Fibroblast of lung (primary cell): ENCODE results near the gene EEF1AKMT3. TPM values are rescaled to one million over a fixed set of nuclear protein-coding genes. Genes with fewer than 3 reads are reported as not detected.

Source experiments
- DNase-seq, 2 donors: peaks; one replicate each; pipeline versions ENCODE4 v3.0.0 to v3.0.0-alpha.2; 2010; ENCODE audit warnings: low read depth in 2 of 2
- H2AFZ ChIP-seq: 2 replicates; pipeline ENCODE4 v1.5.1; 2012; ENCODE audit warnings: low read length, control low read depth, inconsistent platforms
- H3K27ac ChIP-seq: 2 replicates; pipeline ENCODE4 v1.5.1; 2011; ENCODE audit warnings: low read length, control low read depth; ENCODE audit not compliant: insufficient read depth
- H3K27me3 ChIP-seq: 2 replicates; pipeline ENCODE4 v1.5.1; 2011; ENCODE audit warnings: mild to moderate bottlenecking, low read length; ENCODE audit not compliant: control insufficient read depth, insufficient read depth
- H3K36me3 ChIP-seq: 2 replicates; pipeline ENCODE4 v1.5.1; 2011; ENCODE audit warnings: low read length; ENCODE audit not compliant: control insufficient read depth, insufficient read depth
- H3K4me1 ChIP-seq: 2 replicates; pipeline ENCODE4 v1.5.1; 2011; ENCODE audit warnings: low read length; ENCODE audit not compliant: control insufficient read depth, insufficient read depth; ENCODE audit errors: extremely low read depth
- H3K4me2 ChIP-seq: 2 replicates; pipeline ENCODE4 v1.5.1; 2011; ENCODE audit warnings: low read length, control low read depth; ENCODE audit not compliant: insufficient read depth; ENCODE audit errors: extremely low read depth
- H3K4me3 ChIP-seq, 4 experiments: fragments of 200-600 bp in 1 of 4; sonication (generic) in 1 of 4; replicated peaks in 1 of 4; 2 replicates each; pipeline ENCODE4 v1.5.1; 2011 to 2016; ENCODE audit warnings: low read length in 4 of 4, low read depth in 3 of 4, mild to moderate bottlenecking in 3 of 4, control low read depth in 2 of 4, inconsistent platforms in 1 of 4, mixed read lengths in 1 of 4; ENCODE audit not compliant: insufficient read depth in 1 of 4; ENCODE audit errors: control extremely low read depth in 1 of 4
- H3K79me2 ChIP-seq: 2 replicates; pipeline ENCODE4 v1.5.1; 2012; ENCODE audit warnings: mild to moderate bottlenecking, low read length, inconsistent platforms; ENCODE audit not compliant: control insufficient read depth, insufficient read depth
- H3K9ac ChIP-seq: 2 replicates; pipeline ENCODE4 v1.5.1; 2011; ENCODE audit warnings: mild to moderate bottlenecking, low read length, control low read depth; ENCODE audit not compliant: insufficient read depth
- H3K9me3 ChIP-seq: 2 replicates; pipeline ENCODE4 v1.5.1; 2012; ENCODE audit warnings: low read depth, low read length; ENCODE audit not compliant: control insufficient read depth, insufficient read depth
- H4K20me1 ChIP-seq: 2 replicates; pipeline ENCODE4 v1.5.1; 2011; ENCODE audit warnings: low read length; ENCODE audit not compliant: control insufficient read depth, insufficient read depth; ENCODE audit errors: extremely low read depth
- EZH2 ChIP-seq: IDR thresholded peaks from 2 replicates; pipeline ENCODE4 v1.5.1; 2012; ENCODE audit warnings: low read length, control low read depth, mild to moderate bottlenecking; ENCODE audit errors: missing control alignments
- polyA plus RNA-seq, 2 donors: library from polyadenylated mRNA; depleted of rRNA in 1 of 2; stranded (reverse) in 1 of 2; unstranded in 1 of 2; fragments of >200 nt; gene quantifications; 2 replicates each; pipeline ENCODE4 v1.2.1, GENCODE V29; 2011 to 2012; ENCODE audit warnings: missing spikeins in 1 of 2
- total RNA-seq: library from RNA; depleted of rRNA; stranded (reverse); fragments of >200 nt; gene quantifications from 2 replicates; pipeline ENCODE4 v1.2.1, GENCODE V29; 2014
- TF ChIP-seq, protein P1 (sequence below), 2 donors: IDR thresholded peaks in 1 of 2; conservative IDR thresholded peaks in 1 of 2; 1 replicate in 1 of 2; 2 replicates in 1 of 2; pipeline ENCODE4 v1.5.1; 2011 to 2012; ENCODE audit warnings: low read length in 2 of 2, control low read depth in 1 of 2, inconsistent platforms in 1 of 2, low read depth in 1 of 2, mild to moderate bottlenecking in 1 of 2

Gene EEF1AKMT3
- total and polyA plus RNA-seq, 2 donors (not counting 1 experiment from before 2014, with no cell fraction given): 8.9 to 11.9 TPM

DNA sequence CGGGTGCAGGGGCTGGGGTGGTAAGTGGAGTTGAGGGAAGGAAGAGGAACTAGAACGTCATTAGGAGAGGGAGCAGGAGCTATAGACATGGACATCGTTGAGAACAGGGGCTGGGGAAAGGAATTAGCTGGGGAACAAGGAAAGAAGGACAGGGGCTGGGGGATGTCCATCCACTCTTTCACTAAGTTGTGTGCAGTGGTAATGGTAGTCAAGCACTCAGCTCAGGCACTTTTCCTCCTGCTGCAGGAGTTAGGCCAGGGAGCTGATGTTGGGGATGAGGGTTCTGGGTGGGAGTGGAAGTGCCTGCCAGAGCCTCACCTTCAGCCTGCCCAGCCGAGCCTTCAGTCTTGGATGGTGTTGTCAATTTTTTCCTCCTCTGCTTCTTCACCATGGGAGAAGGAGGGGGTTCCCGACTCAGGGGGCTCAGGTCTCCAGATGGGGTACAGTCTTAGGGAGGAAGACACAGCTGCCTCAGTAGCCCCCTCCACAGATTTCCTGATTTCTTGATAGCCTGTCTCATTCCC lies 43.0 kb upstream of the EEF1AKMT3 start:
- H3K27me3 ChIP-seq: peaks cover 20% of the 10 kb centered on the region
- peaks cover 5% of the 10 kb centered on the region for H3K4me1 ChIP-seq
- no peaks in the 10 kb centered on the region for H3K79me2 ChIP-seq
- H3K27ac ChIP-seq: no peak overlapping the region
- DNase-seq: no peak
- no peak overlapping the region for H3K9ac ChIP-seq
- no peak for TF ChIP-seq EZH2
- TF ChIP-seq, protein P1, sequence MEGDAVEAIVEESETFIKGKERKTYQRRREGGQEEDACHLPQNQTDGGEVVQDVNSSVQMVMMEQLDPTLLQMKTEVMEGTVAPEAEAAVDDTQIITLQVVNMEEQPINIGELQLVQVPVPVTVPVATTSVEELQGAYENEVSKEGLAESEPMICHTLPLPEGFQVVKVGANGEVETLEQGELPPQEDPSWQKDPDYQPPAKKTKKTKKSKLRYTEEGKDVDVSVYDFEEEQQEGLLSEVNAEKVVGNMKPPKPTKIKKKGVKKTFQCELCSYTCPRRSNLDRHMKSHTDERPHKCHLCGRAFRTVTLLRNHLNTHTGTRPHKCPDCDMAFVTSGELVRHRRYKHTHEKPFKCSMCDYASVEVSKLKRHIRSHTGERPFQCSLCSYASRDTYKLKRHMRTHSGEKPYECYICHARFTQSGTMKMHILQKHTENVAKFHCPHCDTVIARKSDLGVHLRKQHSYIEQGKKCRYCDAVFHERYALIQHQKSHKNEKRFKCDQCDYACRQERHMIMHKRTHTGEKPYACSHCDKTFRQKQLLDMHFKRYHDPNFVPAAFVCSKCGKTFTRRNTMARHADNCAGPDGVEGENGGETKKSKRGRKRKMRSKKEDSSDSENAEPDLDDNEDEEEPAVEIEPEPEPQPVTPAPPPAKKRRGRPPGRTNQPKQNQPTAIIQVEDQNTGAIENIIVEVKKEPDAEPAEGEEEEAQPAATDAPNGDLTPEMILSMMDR (conservative IDR thresholded peaks at IDR 0.05 in 1 of 2, IDR thresholded peaks at IDR 0.05 in 1 of 2; ENCODE audit: low read depth in 1 of 2, low read length in 2 of 2): no peak
- H4K20me1 ChIP-seq: no peaks in the 10 kb centered on the region
- no peaks in the 10 kb centered on the region for H3K9me3 ChIP-seq
- H3K4me3 ChIP-seq: no peak overlapping the region
- H2AFZ ChIP-seq: no peak overlapping the region
- no peak overlapping the region for H3K4me2 ChIP-seq
- H3K36me3 ChIP-seq: peaks cover 3% of the 10 kb centered on the region

DNA sequence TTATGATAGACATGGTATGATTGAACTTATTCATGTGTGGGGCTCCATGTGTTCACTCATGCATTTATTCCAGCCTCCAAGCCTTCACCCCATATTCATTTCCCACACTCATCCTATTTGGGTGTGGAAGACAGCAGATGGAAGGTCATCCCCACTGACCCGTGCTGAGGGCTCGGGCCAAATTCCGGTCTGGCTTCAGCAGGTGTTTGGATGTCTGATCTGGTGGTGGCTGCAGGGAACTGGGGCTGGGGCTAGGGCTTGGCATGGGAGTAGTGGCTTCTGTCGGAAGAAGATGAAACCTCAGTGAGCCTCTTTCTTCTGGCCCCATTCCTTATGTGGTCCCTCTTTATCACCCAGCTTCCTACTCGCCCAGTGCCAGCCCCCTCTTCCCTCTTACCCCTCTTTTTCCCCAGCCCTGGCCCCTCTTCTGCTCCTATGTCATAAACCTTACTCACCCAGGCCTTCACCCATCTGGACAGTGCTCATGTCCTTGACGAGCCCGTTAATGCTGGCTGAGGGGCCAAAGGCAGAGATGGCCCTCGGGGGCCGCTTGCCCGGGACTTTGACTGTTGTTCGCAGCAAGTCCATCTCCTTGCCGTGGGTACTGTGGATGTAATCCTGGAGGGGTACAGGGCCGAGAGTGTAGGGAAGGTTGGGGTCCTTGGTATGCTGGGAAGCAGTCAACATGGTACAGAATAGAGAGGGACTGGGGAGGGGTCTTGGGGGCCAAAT lies 41.9 kb upstream of the EEF1AKMT3 start:
- TF ChIP-seq EZH2: peak; percentile 56
- TF ChIP-seq, protein P1 (conservative IDR thresholded peaks at IDR 0.05 in 1 of 2, IDR thresholded peaks at IDR 0.05 in 1 of 2; ENCODE audit: low read depth in 1 of 2, low read length in 2 of 2): no peak
- Histone ChIP-seq H3K9ac (no peak overlapping the region), H4K20me1 (no peaks in the 10 kb centered on the region), H3K9me3 (no peaks in the 10 kb centered on the region), H3K4me3 (no peak overlapping the region), H3K27me3 (peaks cover 30% of the 10 kb centered on the region), H3K4me1 (peaks cover 5% of the 10 kb centered on the region), H3K27ac (no peak overlapping the region), H3K79me2 (no peaks in the 10 kb centered on the region), H2AFZ (no peak overlapping the region), H3K4me2 (no peak overlapping the region), H3K36me3 (peaks cover 3% of the 10 kb centered on the region)
- DNase-seq: no peak

GRCh38 chr12:57731411-57732080 lies 40.9 kb upstream of the EEF1AKMT3 start:
- Histone ChIP-seq H3K4me1 (peaks cover 7% of the 10 kb centered on the region), H3K79me2 (no peaks in the 10 kb centered on the region), H3K36me3 (peaks cover 3% of the 10 kb centered on the region), H3K9ac (no peak overlapping the region), H3K4me3 (no peak overlapping the region), H2AFZ (no peak overlapping the region), H3K9me3 (no peaks in the 10 kb centered on the region), H3K27me3 (peaks cover 40% of the 10 kb centered on the region), H3K4me2 (no peak overlapping the region), H3K27ac (no peak overlapping the region), H4K20me1 (no peaks in the 10 kb centered on the region)
- TF ChIP-seq, protein P1 (conservative IDR thresholded peaks at IDR 0.05 in 1 of 2, IDR thresholded peaks at IDR 0.05 in 1 of 2; ENCODE audit: low read depth in 1 of 2, low read length in 2 of 2): no peak
- no peak for TF ChIP-seq EZH2
- no peak for DNase-seq
